ENCODE measurements around the gene TARS1.

TARS1 gene

GRCh38 chr5:33440482-33441240, at the start of gene TARS1:
Gene TARS1, plus strand, starts transcription at chr5:33440965. Its CDS starts 122 bp downstream, at chr5:33441087.
- peaks cover 7% of the 10 kb centered on the region for H3K36me3 Mint-ChIP-seq
- no peaks in the 10 kb centered on the region for H3K27me3 Mint-ChIP-seq
- H3K4me1 Mint-ChIP-seq: peaks cover 33% of the 10 kb centered on the region
- no peaks in the 10 kb centered on the region for H3K9me3 Mint-ChIP-seq
- H3K27ac Mint-ChIP-seq: no peak within 1 kb of the TSS
- H3K4me3 Mint-ChIP-seq: no peak within 1 kb of the TSS

GRCh38 chr5:33398501-33398900, 42.3 kb upstream of the TARS1 start:
- Mint-ChIP-seq H3K27me3 (no peaks in the 10 kb centered on the region), H3K36me3 (no peaks in the 10 kb centered on the region), H3K9me3 (no peaks in the 10 kb centered on the region), H3K27ac (no peak overlapping the region), H3K4me1 (no peaks in the 10 kb centered on the region), H3K4me3 (no peak overlapping the region)

GRCh38 chr5:33400675-33401074, 40.1 kb upstream of the TARS1 start:
- no peak overlapping the region for H3K27ac Mint-ChIP-seq
- no peaks in the 10 kb centered on the region for H3K27me3 Mint-ChIP-seq
- no peaks in the 10 kb centered on the region for H3K36me3 Mint-ChIP-seq
- H3K9me3 Mint-ChIP-seq: no peaks in the 10 kb centered on the region
- no peaks in the 10 kb centered on the region for H3K4me1 Mint-ChIP-seq
- no peak overlapping the region for H3K4me3 Mint-ChIP-seq

- Mint-ChIP-seq H3K4me1 (no peaks in the 10 kb centered on the region), H3K9me3 (no peaks in the 10 kb centered on the region), H3K36me3 (no peaks in the 10 kb centered on the region), H3K27me3 (no peaks in the 10 kb centered on the region), H3K4me3 (no peak overlapping the region), H3K27ac (no peak overlapping the region)
Observed at GRCh38 chr5:33401482-33402390, 39.0 kb upstream of the TARS1 start.

GRCh38 chr5:33403187-33403586, 37.6 kb upstream of the TARS1 start:
- Mint-ChIP-seq H3K4me3 (no peak overlapping the region), H3K4me1 (no peaks in the 10 kb centered on the region), H3K36me3 (no peaks in the 10 kb centered on the region), H3K27me3 (no peaks in the 10 kb centered on the region), H3K9me3 (no peaks in the 10 kb centered on the region), H3K27ac (no peak overlapping the region)

- Mint-ChIP-seq H3K4me1 (no peaks in the 10 kb centered on the region), H3K9me3 (no peaks in the 10 kb centered on the region), H3K4me3 (no peak overlapping the region), H3K27me3 (peaks cover 3% of the 10 kb centered on the region), H3K27ac (no peak overlapping the region), H3K36me3 (no peaks in the 10 kb centered on the region)
Observed at GRCh38 chr5:33408816-33409215, 31.9 kb upstream of the TARS1 start.

- Mint-ChIP-seq H3K27ac (no peak overlapping the region), H3K4me1 (no peaks in the 10 kb centered on the region), H3K36me3 (no peaks in the 10 kb centered on the region), H3K27me3 (peaks cover 5% of the 10 kb centered on the region), H3K9me3 (no peaks in the 10 kb centered on the region), H3K4me3 (no peak overlapping the region)
Observed at GRCh38 chr5:33409435-33410170, 31.2 kb upstream of the TARS1 start.

- Mint-ChIP-seq H3K9me3 (no peaks in the 10 kb centered on the region), H3K27me3 (peaks cover 5% of the 10 kb centered on the region), H3K36me3 (no peaks in the 10 kb centered on the region), H3K4me1 (no peaks in the 10 kb centered on the region), H3K27ac (no peak overlapping the region), H3K4me3 (no peak overlapping the region)
Observed at GRCh38 chr5:33410221-33410620, 30.5 kb upstream of the TARS1 start.

- Mint-ChIP-seq H3K9me3 (no peaks in the 10 kb centered on the region), H3K27me3 (peaks cover 5% of the 10 kb centered on the region), H3K4me1 (no peaks in the 10 kb centered on the region), H3K27ac (no peak overlapping the region), H3K4me3 (no peak overlapping the region), H3K36me3 (no peaks in the 10 kb centered on the region)
Observed at GRCh38 chr5:33411498-33411897, 29.3 kb upstream of the TARS1 start.

- no peaks in the 10 kb centered on the region for H3K36me3 Mint-ChIP-seq
- H3K4me1 Mint-ChIP-seq: no peaks in the 10 kb centered on the region
- no peak overlapping the region for H3K27ac Mint-ChIP-seq
- peaks cover 11% of the 10 kb centered on the region for H3K27me3 Mint-ChIP-seq
- no peaks in the 10 kb centered on the region for H3K9me3 Mint-ChIP-seq
- no peak overlapping the region for H3K4me3 Mint-ChIP-seq
Observed at GRCh38 chr5:33415811-33416354, 24.9 kb upstream of the TARS1 start.

- Mint-ChIP-seq H3K27ac (no peak overlapping the region), H3K4me1 (no peaks in the 10 kb centered on the region), H3K36me3 (no peaks in the 10 kb centered on the region), H3K4me3 (no peak overlapping the region), H3K9me3 (no peaks in the 10 kb centered on the region), H3K27me3 (peaks cover 11% of the 10 kb centered on the region)
Observed at GRCh38 chr5:33417632-33418031, 23.1 kb upstream of the TARS1 start.

GRCh38 chr5:33420946-33421345, 19.8 kb upstream of the TARS1 start:
- H3K9me3 Mint-ChIP-seq: no peaks in the 10 kb centered on the region
- peaks cover 6% of the 10 kb centered on the region for H3K27me3 Mint-ChIP-seq
- no peaks in the 10 kb centered on the region for H3K36me3 Mint-ChIP-seq
- no peak overlapping the region for H3K4me3 Mint-ChIP-seq
- no peaks in the 10 kb centered on the region for H3K4me1 Mint-ChIP-seq
- no peak overlapping the region for H3K27ac Mint-ChIP-seq

- no peaks in the 10 kb centered on the region for H3K4me1 Mint-ChIP-seq
- no peak overlapping the region for H3K4me3 Mint-ChIP-seq
- H3K36me3 Mint-ChIP-seq: no peaks in the 10 kb centered on the region
- H3K9me3 Mint-ChIP-seq: no peaks in the 10 kb centered on the region
- no peak overlapping the region for H3K27ac Mint-ChIP-seq
- peaks cover 12% of the 10 kb centered on the region for H3K27me3 Mint-ChIP-seq
Observed at GRCh38 chr5:33422191-33422590, 18.6 kb upstream of the TARS1 start.

- H3K36me3 Mint-ChIP-seq: no peaks in the 10 kb centered on the region
- H3K4me1 Mint-ChIP-seq: no peaks in the 10 kb centered on the region
- H3K27me3 Mint-ChIP-seq: peaks cover 18% of the 10 kb centered on the region
- H3K4me3 Mint-ChIP-seq: no peak overlapping the region
- no peaks in the 10 kb centered on the region for H3K9me3 Mint-ChIP-seq
- H3K27ac Mint-ChIP-seq: no peak overlapping the region
Observed at GRCh38 chr5:33423018-33423630, 17.6 kb upstream of the TARS1 start.

- Mint-ChIP-seq H3K4me3 (no peak overlapping the region), H3K27ac (no peak overlapping the region), H3K27me3 (peaks cover 19% of the 10 kb centered on the region), H3K36me3 (no peaks in the 10 kb centered on the region), H3K4me1 (no peaks in the 10 kb centered on the region), H3K9me3 (no peaks in the 10 kb centered on the region)
Observed at GRCh38 chr5:33425314-33425713, 15.5 kb upstream of the TARS1 start.
